GM12878 (cell line): Measurements from ENCODE around the gene H2BK1. TPM values are rescaled to one million over a fixed set of nuclear protein-coding genes. Genes with fewer than 3 reads are reported as not detected.

Source experiments
- ATAC-seq: fragments of 200-7000 bp; cut with Tn5 transposase; 3 replicates; pipeline ENCODE4 v1.9.1; 2020; ENCODE audit warnings: mild to moderate bottlenecking, moderate library complexity
- BruUV-seq: library from RNA; stranded (reverse); fragments of 400-500 nt; replicated peaks from 2 replicates; lab custom pipeline; 2021; lab: Mats Ljungman, UMichigan
- CTCF ChIA-PET: fragments of 300-600 bp; sonication (Branson Sonifier 250); formaldehyde crosslinking; extraction: SDS; loops from one replicate; lab custom pipeline; 2021; ENCODE audit warnings: inconsistent platforms; lab: Yijun Ruan, JAX
- POLR2A ChIA-PET: fragments of 350-600 bp; formaldehyde crosslinking; extraction: SDS; loops from one replicate; lab custom pipeline; 2021; ENCODE audit warnings: inconsistent platforms; lab: Charles Lee
- RAD21 ChIA-PET: fragments of 300-600 bp; sonication (Branson Sonifier 250); formaldehyde crosslinking; loops from one replicate; lab custom pipeline; 2023; ENCODE audit warnings: antibody characterized with exemption; ENCODE audit not compliant: unreplicated experiment; lab: Charles Lee
- SMC1A ChIA-PET: fragments of 300-600 bp; sonication (Branson Sonifier 250); formaldehyde crosslinking; loops from one replicate; lab custom pipeline; 2023; ENCODE audit not compliant: unreplicated experiment, uncharacterized antibody; lab: Charles Lee
- DNase-seq: peaks from one replicate; pipeline ENCODE4 v3.0.0-alpha.2; 2011; ENCODE audit warnings: low read depth, low spot score
- FAIRE-seq: peaks from 3 replicates; lab custom pipeline; 2011; peaks lifted over from hg19 to GRCh38; lab: Jason Lieb, UNC
- H2AFZ ChIP-seq: 2 replicates; pipeline ENCODE4 v1.6.0; 2011; ENCODE audit warnings: low read depth, low read length, control low read depth; ENCODE audit not compliant: control insufficient read depth
- H3K27ac ChIP-seq: 2 replicates; pipeline ENCODE4 v1.5.1; 2011; ENCODE audit warnings: control low read depth; ENCODE audit not compliant: control insufficient read depth, insufficient read depth
- H3K27me3 ChIP-seq, 2 experiments: replicated peaks in 1 of 2; 2 replicates each; pipeline versions ENCODE4 v1.6.0 to v1.6.1; 2011; ENCODE audit warnings: low read length in 1 of 2; ENCODE audit not compliant: control insufficient read depth in 2 of 2, insufficient read depth in 2 of 2
- H3K36me3 ChIP-seq, 2 experiments: 2 replicates each; pipeline ENCODE4 v1.5.1; 2011; ENCODE audit warnings: low read length in 1 of 2; ENCODE audit not compliant: control insufficient read depth in 2 of 2, insufficient read depth in 2 of 2
- H3K4me1 ChIP-seq: 2 replicates; pipeline ENCODE4 v1.6.1; 2011; ENCODE audit warnings: mild to moderate bottlenecking, low read length, moderate library complexity, mixed read lengths; ENCODE audit not compliant: control insufficient read depth, insufficient read depth
- H3K4me2 ChIP-seq: 2 replicates; pipeline ENCODE4 v1.6.0; 2011; ENCODE audit warnings: control low read depth; ENCODE audit not compliant: control insufficient read depth, insufficient read depth
- H3K4me3 ChIP-seq: fragments of 200-600 bp; sonication (generic); 2 replicates; pipeline ENCODE4 v1.5.1; 2016
- H3K79me2 ChIP-seq: 2 replicates; pipeline ENCODE4 v1.6.0; 2011; ENCODE audit warnings: low read length; ENCODE audit not compliant: control insufficient read depth, insufficient read depth
- H3K9ac ChIP-seq: 2 replicates; pipeline ENCODE4 v1.8.0; 2011; ENCODE audit warnings: low read length, control low read depth, mixed read lengths; ENCODE audit not compliant: control insufficient read depth, insufficient read depth
- H3K9me3 ChIP-seq: replicated peaks from 3 replicates; pipeline ENCODE4 v1.5.1; 2011; ENCODE audit warnings: mild to moderate bottlenecking, low read length; ENCODE audit not compliant: control insufficient read depth, insufficient read depth
- H4K20me1 ChIP-seq: 2 replicates; pipeline ENCODE4 v1.6.0; 2011; ENCODE audit not compliant: control insufficient read depth, insufficient read depth
- BMI1 ChIP-seq: fragments of 450-650 bp; IDR thresholded peaks from 2 replicates; pipeline ENCODE4 v1.6.1; 2016; ENCODE audit warnings: mild to moderate bottlenecking, moderate library complexity, borderline replicate concordance
- CBX3 ChIP-seq: fragments of 200-600 bp; sonication (generic); IDR thresholded peaks from 2 replicates; pipeline ENCODE4 v1.6.1; 2016; ENCODE audit warnings: low read depth, borderline replicate concordance
- CBX5 ChIP-seq: sonication (generic); IDR thresholded peaks from 2 replicates; pipeline ENCODE4 v1.6.1; 2016; ENCODE audit warnings: low read depth, moderate library complexity, mild to moderate bottlenecking, inconsistent platforms
- ESRRA ChIP-seq: IDR thresholded peaks from 2 replicates; pipeline ENCODE4 v1.6.1; 2012; ENCODE audit warnings: mild to moderate bottlenecking, low read length, improper control_type of control experiment
- FOXM1 ChIP-seq: IDR thresholded peaks from 2 replicates; pipeline ENCODE4 v1.6.1; 2012; ENCODE audit warnings: low read depth, mild to moderate bottlenecking, inconsistent platforms, low read length, moderate library complexity
- JUNB ChIP-seq: IDR thresholded peaks from 2 replicates; pipeline ENCODE4 v1.6.1; 2016; ENCODE audit warnings: antibody characterized with exemption, mild to moderate bottlenecking
- NFXL1 ChIP-seq: fragments of 450-650 bp; IDR thresholded peaks from 2 replicates; pipeline ENCODE4 v1.6.1; 2017; ENCODE audit warnings: antibody characterized with exemption, mild to moderate bottlenecking, borderline replicate concordance
- NR2F1 ChIP-seq: fragments of 450-650 bp; conservative IDR thresholded peaks from 2 replicates; pipeline ENCODE4 v1.6.1; 2017; ENCODE audit warnings: mild to moderate bottlenecking
- POLR2A ChIP-seq: IDR thresholded peaks from 2 replicates; pipeline ENCODE4 v1.6.1; 2011; ENCODE audit warnings: low read depth, mild to moderate bottlenecking, low read length
- RAD21 ChIP-seq: IDR thresholded peaks from 2 replicates; pipeline ENCODE4 v1.6.1; 2011; ENCODE audit warnings: mild to moderate bottlenecking, low read depth, low read length, moderate library complexity; ENCODE audit not compliant: insufficient read depth
- RAD51 ChIP-seq: fragments of 450-650 bp; IDR thresholded peaks from 2 replicates; pipeline ENCODE4 v1.6.1; 2016; ENCODE audit warnings: moderate library complexity, mild to moderate bottlenecking, inconsistent platforms
- SMAD1 ChIP-seq: fragments of 450-650 bp; IDR thresholded peaks from 2 replicates; pipeline ENCODE4 v1.6.1; 2018; ENCODE audit warnings: mild to moderate bottlenecking, low read depth; ENCODE audit not compliant: partially characterized antibody
- SMAD5 ChIP-seq: IDR thresholded peaks from 2 replicates; pipeline ENCODE4 v1.6.1; 2016; ENCODE audit warnings: antibody characterized with exemption, low read depth
- TCF3 ChIP-seq: IDR thresholded peaks from 2 replicates; pipeline ENCODE4 v1.6.1; 2012; ENCODE audit warnings: low read depth, mild to moderate bottlenecking, low read length, borderline replicate concordance; ENCODE audit not compliant: insufficient read depth
- USF1 ChIP-seq: IDR thresholded peaks from 2 replicates; pipeline ENCODE4 v1.6.1; 2011; ENCODE audit warnings: borderline replicate concordance, low read depth, mild to moderate bottlenecking, moderate library complexity, mixed read lengths, low read length; ENCODE audit not compliant: insufficient read depth; ENCODE audit errors: extremely low read length
- WRNIP1 ChIP-seq: IDR thresholded peaks from 2 replicates; pipeline ENCODE4 v1.6.1; 2011; ENCODE audit warnings: low read depth, low read length, improper control_type of control experiment, borderline replicate concordance
- ZBED1 ChIP-seq: IDR thresholded peaks from 2 replicates; pipeline ENCODE4 v1.6.1; 2016; ENCODE audit warnings: borderline replicate concordance
- ZNF384 ChIP-seq: IDR thresholded peaks from 2 replicates; pipeline ENCODE4 v1.6.1; 2012; ENCODE audit warnings: low read depth, mild to moderate bottlenecking, low read length, improper control_type of control experiment, borderline replicate concordance
- WGBS: methylation state at CpG from one replicate; pipeline ENCODE4 v1.1.6; 2016; ENCODE audit warnings: low lambda C conversion rate; ENCODE audit not compliant: insufficient replicate concordance, insufficient coverage; ENCODE audit errors: missing lambda C conversion rate; 5-methylcytosine and 5-hydroxymethylcytosine counted together
- in situ Hi-C: fragments of 300-500 bp; cut with MboI; formaldehyde crosslinking; loops from 9 replicates; pipeline ENCODE4 v1.14.3; 2018; ENCODE audit warnings: mixed read lengths
- intact Hi-C: fragments of 100-400 bp; cut with micrococcal nuclease; formaldehyde crosslinking; loops from one replicate; pipeline ENCODE4 v1.14.2; 2022; ENCODE audit not compliant: unreplicated experiment
- polyA plus RNA-seq, 11 experiments: library from polyadenylated mRNA; depleted of rRNA in 4 of 11; unstranded in 6 of 11; stranded (reverse) in 5 of 11; fragments of >200 nt; fragmentation: Nextera tagmentation in 4 of 11; fragmentation: Illumina TruSeq in 1 of 11; extraction: Ambion mirVana in 4 of 11; extraction: Trizol in 1 of 11; gene quantifications; 1 replicate in 1 of 11; 2 replicates in 10 of 11; pipeline versions ENCODE4 v1.2.1 to v1.2.3, GENCODE V29; 2011 to 2016; ENCODE audit warnings: inconsistent platforms in 2 of 11, missing spikeins in 2 of 11, low read depth in 1 of 11
- total RNA-seq, 4 experiments: library from RNA; depleted of rRNA in 3 of 4; stranded (reverse); fragments of >200 nt in 3 of 4; fragmentation: Illumina TruSeq in 1 of 4; extraction: Trizol in 1 of 4; gene quantifications; 2 replicates each; pipeline versions ENCODE4 v1.2.1 to v1.2.3, GENCODE V29; 2013 to 2021
- TF ChIP-seq, protein P1 (sequence below): fragments of 450-650 bp; IDR thresholded peaks from 2 replicates; pipeline ENCODE4 v1.6.1; 2017; ENCODE audit warnings: antibody characterized with exemption, mild to moderate bottlenecking, moderate library complexity
- TF ChIP-seq, protein P2 (sequence below): fragments of 450-650 bp; IDR thresholded peaks from 2 replicates; pipeline ENCODE4 v1.6.1; 2014; ENCODE audit warnings: mild to moderate bottlenecking

Gene H2BK1
- total and polyA plus RNA-seq, 10 of the 15 experiments (the other 5 are each of a cell fraction or from before 2014, with no cell fraction given) = 0.54 TPM; not detected in 9

DNA sequence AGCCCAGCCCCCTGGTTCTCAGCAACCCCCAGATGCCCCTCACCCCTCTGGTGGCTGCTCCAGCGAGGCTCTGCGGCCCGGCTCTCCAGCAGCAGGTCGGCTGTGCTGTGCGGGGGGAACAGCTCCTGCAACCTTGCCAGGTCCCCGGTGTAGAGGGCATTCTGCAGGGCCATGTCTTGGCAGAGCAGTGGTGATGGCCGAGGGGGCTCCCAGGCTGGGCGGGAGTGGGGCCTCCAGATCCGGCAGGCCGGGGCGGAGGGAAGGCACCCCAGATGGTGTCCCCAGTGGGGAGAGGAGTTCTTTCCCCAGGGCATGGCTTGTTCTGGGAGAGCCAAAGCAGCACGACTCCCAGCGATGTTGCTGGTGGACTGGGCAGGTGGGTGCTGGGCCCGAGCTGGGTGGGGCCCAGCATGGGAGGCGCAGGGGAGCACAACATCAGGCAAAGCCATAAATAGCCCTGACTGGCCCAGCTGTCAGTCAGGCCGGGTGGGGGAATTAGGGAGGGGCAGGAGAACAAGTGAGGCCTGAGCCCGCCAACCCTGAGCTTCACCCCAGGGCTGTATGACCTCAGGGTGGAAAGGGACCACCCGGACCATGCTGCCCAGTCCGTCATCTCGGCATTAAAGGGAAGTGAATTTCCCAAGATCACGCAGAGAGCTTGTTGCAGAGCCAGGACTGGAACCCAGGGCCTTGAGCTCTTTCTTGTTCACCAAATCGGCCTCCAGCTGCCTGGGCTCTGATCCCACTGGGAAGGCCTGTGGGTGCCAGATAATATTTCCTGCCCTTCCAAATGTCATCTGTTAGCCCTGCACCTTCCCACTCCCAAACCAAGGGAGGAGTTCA lies 22.7 kb downstream of the H2BK1 start:
- ChIA-PET SMC1A (no interaction called here), RAD21 (no interaction called here), CTCF (interaction anchor here (1.6 kb wide), 1 partner anchor 56 kb away, joined by 4 read pairs; no protein-coding TSS in a partner anchor), POLR2A (interaction anchor here (0.5 kb wide), 1 partner anchor 98 kb away, joined by 9 read pairs; no protein-coding TSS in a partner anchor)
- 41% methylated on average over 22 of the region's 22 CpGs for WGBS
- Histone ChIP-seq H3K9ac (no peak overlapping the region), H3K9me3 (no peaks in the 10 kb centered on the region), H3K4me1 (peaks cover 7% of the 10 kb centered on the region), H4K20me1 (no peaks in the 10 kb centered on the region; the same call in 1 of the 2 replicates), H2AFZ (no peak overlapping the region), H3K79me2 (no peaks in the 10 kb centered on the region), H3K27me3 (peaks cover 0 to 6% of the 10 kb centered on the region in 2 experiments; a peak in 1 of 4 replicates), H3K4me3 (no peak overlapping the region), H3K36me3 (no peaks in the 10 kb centered on the region), H3K27ac (no peak overlapping the region), H3K4me2 (peak overlapping the region; percentile 22; the same call in 1 of the 2 replicates)
- BruUV-seq = no TSS peak
- in situ Hi-C loops = no loop called here
- no peak for TF ChIP-seq POLR2A
- TF ChIP-seq TCF3 = no peak
- TF ChIP-seq ESRRA = no peak
- no peak for TF ChIP-seq ZBED1
- no peak for TF ChIP-seq NR2F1
- TF ChIP-seq WRNIP1 = no peak
- TF ChIP-seq, protein P1, sequence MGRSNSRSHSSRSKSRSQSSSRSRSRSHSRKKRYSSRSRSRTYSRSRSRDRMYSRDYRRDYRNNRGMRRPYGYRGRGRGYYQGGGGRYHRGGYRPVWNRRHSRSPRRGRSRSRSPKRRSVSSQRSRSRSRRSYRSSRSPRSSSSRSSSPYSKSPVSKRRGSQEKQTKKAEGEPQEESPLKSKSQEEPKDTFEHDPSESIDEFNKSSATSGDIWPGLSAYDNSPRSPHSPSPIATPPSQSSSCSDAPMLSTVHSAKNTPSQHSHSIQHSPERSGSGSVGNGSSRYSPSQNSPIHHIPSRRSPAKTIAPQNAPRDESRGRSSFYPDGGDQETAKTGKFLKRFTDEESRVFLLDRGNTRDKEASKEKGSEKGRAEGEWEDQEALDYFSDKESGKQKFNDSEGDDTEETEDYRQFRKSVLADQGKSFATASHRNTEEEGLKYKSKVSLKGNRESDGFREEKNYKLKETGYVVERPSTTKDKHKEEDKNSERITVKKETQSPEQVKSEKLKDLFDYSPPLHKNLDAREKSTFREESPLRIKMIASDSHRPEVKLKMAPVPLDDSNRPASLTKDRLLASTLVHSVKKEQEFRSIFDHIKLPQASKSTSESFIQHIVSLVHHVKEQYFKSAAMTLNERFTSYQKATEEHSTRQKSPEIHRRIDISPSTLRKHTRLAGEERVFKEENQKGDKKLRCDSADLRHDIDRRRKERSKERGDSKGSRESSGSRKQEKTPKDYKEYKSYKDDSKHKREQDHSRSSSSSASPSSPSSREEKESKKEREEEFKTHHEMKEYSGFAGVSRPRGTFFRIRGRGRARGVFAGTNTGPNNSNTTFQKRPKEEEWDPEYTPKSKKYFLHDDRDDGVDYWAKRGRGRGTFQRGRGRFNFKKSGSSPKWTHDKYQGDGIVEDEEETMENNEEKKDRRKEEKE = no peak
- no peak for TF ChIP-seq RAD51
- no peak for TF ChIP-seq SMAD1
- TF ChIP-seq SMAD5 = no peak
- no peak for TF ChIP-seq CBX3
- TF ChIP-seq, protein P2, sequence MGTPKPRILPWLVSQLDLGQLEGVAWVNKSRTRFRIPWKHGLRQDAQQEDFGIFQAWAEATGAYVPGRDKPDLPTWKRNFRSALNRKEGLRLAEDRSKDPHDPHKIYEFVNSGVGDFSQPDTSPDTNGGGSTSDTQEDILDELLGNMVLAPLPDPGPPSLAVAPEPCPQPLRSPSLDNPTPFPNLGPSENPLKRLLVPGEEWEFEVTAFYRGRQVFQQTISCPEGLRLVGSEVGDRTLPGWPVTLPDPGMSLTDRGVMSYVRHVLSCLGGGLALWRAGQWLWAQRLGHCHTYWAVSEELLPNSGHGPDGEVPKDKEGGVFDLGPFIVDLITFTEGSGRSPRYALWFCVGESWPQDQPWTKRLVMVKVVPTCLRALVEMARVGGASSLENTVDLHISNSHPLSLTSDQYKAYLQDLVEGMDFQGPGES = no peak
- no peak for TF ChIP-seq ZNF384
- TF ChIP-seq USF1 = no peak
- no peak for TF ChIP-seq CBX5
- no peak for TF ChIP-seq JUNB
- TF ChIP-seq FOXM1 = no peak
- no peak for TF ChIP-seq RAD21
- TF ChIP-seq BMI1 = no peak
- TF ChIP-seq NFXL1 = no peak
- no peak for FAIRE-seq
- intact Hi-C loops = no loop called here
- DNase-seq = no peak
- no peak for ATAC-seq
